ENCODE results near the gene OR52B6.

DNA sequence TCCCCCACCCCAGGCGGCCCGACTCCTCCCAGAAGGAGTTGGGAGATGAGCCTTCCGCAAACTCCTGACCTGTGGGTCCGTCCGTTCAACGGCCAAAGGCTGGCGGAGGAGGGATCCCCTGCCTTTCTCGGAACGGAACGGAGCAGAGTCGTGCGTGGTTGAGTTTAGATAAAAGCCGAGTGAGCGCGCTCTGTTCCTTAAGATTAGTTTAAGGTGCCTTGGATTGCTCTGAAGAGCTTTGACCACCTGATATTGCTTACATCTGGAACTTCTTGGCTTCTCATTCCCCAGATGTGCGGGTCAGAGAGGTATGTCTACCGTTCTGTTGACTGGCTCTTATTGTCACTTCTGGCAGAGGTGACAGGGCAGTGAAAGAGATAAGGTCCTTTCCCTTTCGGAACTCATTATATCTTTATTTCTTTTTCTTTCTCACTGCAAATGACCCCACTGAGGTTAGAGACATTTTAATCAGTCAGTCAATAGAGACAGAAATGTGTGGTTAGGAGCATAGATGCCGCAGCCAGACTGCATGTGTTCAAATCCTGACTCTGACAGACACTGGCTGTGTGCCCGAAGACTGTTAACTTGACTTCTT is 16.0 kb downstream of the OR52B6 start, which contains the start of gene TRIM6:
- no peak for TF ChIP-seq POLR2A (IDR thresholded peaks at IDR 0.05)
- TF ChIP-seq, protein P1, sequence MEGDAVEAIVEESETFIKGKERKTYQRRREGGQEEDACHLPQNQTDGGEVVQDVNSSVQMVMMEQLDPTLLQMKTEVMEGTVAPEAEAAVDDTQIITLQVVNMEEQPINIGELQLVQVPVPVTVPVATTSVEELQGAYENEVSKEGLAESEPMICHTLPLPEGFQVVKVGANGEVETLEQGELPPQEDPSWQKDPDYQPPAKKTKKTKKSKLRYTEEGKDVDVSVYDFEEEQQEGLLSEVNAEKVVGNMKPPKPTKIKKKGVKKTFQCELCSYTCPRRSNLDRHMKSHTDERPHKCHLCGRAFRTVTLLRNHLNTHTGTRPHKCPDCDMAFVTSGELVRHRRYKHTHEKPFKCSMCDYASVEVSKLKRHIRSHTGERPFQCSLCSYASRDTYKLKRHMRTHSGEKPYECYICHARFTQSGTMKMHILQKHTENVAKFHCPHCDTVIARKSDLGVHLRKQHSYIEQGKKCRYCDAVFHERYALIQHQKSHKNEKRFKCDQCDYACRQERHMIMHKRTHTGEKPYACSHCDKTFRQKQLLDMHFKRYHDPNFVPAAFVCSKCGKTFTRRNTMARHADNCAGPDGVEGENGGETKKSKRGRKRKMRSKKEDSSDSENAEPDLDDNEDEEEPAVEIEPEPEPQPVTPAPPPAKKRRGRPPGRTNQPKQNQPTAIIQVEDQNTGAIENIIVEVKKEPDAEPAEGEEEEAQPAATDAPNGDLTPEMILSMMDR (IDR thresholded peaks at IDR 0.05) = no peak

Measured in breast epithelium (tissue), 3 donors.